GM21526 (cell line): ENCODE data around the gene HIF1A.
"Not testable (repeated sequence)": the region's sequence is repeated elsewhere in the genome, so short reads cannot be mapped to it uniquely, and the experiment has no call there.

Experiments used
- ATAC-seq: cut with Tn5 transposase; IDR thresholded peaks from one replicate; pipeline ENCODE4 v1.9.1; 2021; ENCODE audit warnings: moderate library complexity; ENCODE audit not compliant: unreplicated experiment, low FRiP score

The HIF1A gene

DNA sequence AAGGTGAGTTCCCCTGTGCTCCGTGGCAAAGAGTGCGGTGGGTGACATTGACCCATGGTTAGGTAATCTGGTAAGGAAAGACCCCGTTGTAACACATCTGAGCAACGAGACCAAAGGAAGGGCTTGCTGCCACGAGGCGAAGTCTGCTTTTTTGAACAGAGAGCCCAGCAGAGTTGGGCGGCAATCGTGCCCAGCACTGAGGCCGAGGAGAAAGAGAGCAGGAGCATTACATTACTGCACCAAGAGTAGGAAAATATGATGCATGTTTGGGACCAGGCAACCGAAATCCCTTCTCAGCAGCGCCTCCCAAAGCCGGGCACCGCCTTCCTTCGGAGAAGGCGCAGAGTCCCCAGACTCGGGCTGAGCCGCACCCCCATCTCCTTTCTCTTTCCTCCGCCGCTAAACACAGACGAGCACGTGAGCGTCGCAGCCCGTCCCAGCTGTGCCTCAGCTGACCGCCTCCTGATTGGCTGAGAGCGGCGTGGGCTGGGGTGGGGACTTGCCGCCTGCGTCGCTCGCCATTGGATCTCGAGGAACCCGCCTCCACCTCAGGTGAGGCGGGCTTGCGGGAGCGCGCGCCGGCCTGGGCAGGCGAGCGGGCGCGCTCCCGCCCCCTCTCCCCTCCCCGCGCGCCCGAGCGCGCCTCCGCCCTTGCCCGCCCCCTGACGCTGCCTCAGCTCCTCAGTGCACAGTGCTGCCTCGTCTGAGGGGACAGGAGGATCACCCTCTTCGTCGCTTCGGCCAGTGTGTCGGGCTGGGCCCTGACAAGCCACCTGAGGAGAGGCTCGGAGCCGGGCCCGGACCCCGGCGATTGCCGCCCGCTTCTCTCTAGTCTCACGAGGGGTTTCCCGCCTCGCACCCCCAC is at the start of gene HIF1A:
Gene HIF1A, plus strand, starts transcription at position 684 of the 865 bp plus-strand sequence. CDS start 292 bp downstream, outside the sequence.
- peak; percentile 90 for ATAC-seq

DNA sequence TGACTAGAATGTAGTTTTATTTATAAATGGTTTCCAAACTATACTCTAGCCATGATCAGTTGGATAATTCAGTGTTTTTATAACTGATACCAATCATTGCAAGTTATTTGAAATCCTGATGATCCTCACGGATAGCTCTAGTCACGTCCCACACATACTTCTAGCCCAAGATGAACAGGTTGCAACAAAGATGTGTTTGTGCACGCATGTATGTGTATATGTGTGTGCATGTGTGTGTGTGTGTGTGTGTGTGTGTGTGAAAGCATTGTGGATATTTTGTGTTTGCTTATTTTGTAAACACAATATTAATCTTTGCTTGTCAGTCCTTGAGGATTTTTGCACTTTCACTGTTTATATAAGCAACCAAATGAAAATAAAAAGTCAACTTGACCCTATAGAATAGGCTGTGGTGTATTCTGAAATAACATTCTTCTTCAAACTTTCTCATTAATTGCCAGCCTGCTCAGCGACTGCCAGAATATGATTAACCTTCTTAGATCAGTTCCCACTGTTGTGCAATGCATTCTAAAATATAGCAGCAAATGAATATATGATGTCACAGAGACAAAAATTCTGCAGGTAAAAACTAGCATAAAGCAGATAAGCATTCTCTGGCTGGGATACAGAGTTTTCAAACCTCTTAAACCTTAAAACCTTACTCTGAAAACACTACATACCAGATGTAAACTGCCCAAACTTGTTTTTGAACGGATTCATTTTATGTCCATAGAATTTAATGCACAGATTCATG is 48.8 kb upstream of the HIF1A start:
- ATAC-seq = no peak

DNA sequence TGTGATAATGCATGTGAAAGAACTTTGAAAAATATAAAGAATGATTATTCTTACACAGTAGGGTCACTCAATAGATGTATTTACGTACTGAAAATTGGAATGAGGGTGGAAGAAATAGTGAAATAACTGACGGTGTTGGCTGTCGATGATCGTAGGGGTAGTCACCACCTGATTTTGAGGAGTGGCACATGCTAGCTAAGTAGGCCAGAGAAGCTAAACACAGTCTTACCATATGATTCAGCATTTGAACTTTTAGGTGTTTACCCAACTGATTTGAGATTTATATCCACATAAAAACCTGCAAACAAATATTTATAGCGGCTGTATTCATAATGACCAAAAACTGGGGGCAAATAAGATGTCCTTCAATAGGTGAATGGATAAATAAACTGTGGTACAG is 47.6 kb upstream of the HIF1A start:
- ATAC-seq = no peak

DNA sequence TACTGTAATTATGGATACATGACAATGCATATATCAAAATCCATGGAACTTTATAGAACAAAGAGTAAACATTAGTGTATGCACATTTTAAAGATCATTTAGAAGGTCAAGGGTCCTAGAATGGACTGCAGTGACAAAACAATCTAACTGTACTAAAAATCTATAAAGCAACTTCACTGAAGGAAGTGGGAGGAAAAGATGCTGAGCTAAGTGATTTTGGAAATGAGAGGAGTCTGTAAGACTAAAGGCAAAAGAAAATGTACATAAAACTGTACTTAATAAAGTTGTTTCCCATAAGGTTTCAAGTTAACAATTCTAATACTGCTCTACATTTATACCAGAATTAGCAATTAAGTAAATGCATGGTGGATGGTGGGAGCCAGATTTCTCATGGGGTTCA is 46.9 kb upstream of the HIF1A start:
- ATAC-seq = no peak

DNA sequence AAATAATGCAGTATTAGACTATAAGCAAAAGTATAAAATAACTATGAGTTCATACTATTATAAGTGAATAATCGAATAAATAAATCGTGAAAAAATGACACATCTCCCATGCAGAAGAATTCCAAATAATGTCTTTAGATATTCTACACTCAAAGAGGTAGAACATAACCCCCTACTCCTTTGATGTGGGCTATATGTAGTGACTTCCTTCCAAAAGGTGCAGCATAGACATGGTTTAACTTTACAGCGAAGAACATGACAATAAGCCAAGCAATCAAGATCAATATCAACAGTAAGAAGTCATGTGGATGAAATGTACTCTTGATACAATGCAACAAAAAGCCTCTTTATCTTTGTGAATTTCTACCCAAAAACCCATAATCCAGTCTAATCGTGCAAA is 46.0 kb upstream of the HIF1A start:
- ATAC-seq = no peak

DNA sequence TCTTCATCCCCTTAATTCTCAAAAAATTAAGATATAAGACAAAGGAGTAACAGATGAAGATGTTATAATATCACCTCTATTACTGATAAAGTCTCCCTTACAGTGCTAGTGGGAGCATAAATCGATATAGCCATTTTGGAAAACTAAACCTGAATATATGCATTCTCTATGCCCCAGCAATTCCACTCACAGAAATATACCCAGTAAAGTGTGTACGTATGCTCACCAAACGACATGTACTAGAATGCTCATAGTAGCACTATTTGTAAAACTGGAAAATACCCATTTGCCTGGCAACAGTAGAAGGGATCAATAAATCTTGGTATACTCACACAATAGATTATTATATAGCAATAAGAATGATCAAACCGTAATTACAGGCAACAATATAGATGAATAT is 44.0 kb upstream of the HIF1A start:
- ATAC-seq = no peak

DNA sequence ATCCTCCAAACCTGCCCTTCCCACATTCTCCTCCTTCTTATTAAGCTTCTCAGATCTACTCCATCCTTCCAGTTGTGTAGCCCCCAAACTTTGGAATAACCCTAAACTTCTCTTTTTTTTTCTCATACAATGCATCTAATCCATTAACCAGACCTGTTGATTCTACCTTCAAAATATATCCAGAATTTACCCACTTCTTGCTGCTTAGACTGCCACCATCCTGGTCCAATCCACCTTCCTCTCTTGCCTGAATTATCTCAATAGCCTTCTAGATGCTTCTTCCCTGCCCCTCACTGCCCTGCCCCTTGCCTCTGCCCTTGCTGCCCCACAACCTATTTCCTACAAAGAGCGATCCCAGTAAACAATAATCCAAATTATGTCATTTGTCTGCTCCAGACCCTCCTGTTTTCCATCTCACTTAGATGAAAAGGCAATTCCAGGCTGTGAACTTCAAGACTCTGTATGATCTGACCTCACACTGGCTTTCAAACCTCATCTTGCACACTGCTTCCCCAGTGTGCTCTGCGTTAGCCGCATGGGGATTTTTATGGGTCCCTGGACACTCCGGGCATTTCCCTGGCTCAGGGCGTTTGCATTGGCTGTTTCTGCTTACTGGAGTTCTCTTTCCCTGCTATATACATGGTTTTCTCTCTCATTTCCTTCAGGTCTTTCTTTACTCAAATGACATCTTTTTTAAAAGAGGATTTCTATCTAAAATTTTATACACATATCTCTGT is 42.6 kb upstream of the HIF1A start:
- no peak for ATAC-seq

DNA sequence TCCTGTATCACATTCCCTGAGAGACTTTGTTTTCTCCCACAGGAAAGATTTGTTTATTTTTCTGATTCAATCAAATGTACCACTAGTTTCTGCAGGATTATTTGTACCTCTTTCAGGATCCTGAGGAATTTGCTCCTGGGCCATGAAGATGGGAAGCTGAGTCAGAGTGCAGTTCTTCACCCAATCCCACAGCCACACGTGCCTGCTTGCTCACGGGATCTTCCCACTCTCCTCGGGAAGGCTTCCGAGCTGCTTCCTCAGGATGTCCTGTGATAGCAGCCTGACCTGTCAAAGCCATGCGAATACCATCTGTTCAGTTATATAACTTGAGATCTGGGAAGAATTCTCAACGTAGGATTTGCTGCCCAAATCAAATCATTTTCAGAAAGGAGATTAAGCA is 41.8 kb upstream of the HIF1A start:
- no peak for ATAC-seq

DNA sequence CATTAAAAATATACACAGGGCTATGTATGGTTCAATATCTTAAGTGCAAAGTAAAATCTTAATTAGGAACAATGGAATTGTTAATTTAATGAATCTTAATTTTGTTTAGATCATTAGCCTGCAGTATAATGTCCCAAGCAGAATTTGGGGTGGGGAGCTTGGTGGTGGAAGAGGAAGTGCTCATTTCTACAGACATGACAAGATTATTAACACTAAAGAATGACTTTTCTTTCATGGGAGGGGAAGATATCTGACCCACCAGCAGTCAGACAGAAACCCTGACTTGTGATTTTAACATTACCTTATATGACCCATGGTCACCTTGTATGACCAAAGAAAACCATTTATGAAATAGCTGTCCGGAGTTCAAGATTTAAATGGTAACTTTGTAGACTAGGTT is 41.3 kb upstream of the HIF1A start:
- no peak for ATAC-seq

DNA sequence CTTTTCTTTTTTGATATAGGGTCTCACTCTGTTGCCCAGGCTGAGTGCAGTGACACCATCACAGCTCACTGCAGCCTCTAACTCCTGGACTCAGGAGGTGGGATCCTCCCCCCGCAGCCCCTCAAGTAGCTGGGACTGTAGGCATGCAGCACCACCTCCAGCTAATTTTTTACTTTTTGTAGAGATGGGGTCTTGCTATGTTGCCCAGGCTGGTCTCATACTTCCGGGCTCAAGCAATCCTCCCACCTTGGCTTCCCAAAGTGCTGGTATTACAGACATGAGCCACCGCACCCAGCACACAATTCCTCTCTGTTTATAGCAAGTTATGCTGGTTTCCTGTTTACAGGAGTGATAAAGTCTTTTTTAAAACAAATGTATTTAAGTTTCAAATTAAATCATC is 39.5 kb upstream of the HIF1A start:
- ATAC-seq = no peak

DNA sequence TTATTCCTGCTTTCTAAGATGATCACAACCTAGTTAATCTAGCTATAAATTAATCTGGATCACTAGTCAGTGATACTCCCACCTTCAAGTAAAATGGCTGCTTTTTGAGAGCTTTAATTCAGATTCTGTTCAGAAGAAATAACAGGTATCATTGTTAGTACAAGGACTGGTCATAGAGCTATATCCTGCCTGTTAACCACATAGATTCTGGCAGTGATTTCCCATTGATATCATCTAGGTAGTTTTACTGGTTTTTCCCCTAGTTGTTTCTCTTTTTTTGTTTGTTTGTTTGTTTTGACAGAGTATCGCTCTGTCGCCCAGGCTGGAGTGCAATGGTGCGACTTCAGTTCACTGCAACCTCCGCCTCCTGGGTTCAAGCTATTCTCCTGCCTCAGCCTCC is 39.0 kb upstream of the HIF1A start:
- no peak for ATAC-seq

DNA sequence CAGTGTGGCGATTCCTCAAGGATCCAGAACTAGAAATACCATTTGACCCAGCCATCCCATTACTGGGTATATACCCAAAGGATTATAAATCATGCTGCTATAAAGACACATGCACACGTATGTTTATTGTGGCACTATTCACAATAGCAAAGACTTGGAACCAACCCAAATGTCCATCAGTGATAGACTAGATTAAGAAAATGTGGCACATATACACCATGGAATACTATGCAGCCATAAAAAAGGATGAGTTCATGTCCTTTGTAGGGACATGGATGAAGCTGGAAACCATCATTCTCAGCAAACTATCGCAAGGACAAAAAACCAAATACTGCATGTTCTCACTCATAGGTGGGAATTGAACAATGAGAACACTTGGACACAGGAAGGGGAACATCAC is 37.2 kb upstream of the HIF1A start:
- not testable (repeated sequence) for ATAC-seq

DNA sequence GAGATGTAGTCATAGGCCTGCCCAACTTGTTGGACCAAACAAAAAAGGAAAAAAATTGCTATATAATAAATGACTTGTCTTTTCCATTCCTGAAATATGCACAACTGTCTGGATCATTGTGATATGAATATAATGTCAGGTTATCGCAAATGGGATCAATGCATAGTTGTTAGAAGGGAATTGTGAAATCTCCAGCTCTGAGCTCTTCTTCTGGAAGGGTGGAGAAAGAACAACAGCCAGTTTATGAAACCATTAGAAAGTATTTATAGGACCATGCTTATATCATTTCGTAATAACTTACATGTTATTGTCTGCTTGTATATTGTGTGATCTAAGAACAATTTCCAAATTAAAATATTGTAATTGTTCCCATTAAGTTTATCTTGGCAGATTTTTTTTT is 35.7 kb upstream of the HIF1A start:
- no peak for ATAC-seq

DNA sequence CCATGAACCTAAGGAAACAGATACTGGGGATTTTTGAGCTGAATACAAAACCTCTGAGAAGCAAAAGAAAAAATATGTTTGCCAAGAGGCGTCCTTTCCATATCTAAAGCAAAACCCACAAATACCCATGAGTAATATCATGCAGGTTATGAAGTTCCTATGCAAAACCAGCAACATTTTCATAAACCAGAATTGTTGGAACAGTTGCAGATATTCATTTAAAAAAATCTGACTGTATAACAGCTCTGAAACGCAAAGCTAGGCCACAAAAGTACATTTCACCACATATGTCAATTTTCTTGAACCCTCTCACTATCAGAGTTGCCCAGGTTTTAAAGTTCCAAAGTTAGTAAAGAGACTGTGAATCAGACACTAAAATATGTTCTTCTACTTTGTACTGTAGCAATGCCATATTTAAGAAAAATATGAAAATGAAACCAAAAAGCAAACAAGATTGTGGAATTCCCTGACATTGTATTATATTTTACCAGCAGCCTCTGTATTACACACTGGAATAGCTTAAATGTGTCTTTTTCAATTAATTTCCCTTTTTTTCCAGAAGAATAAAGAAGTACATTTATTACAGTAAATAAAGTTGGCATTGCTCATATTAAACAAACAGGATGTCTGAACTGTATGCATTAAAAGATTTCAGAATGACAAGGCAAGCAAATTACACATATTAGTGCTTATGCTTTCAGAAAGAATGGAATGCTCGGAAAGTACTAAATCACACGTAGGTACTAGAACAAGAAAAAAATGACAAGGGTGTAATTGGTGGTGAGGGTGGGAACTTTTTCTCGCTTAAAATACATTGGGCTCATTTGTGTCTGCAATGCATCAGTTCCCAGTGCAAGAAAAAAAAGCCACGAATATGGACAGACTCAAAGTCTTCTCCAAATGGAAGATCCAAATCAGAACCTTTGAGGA is 33.6 kb upstream of the HIF1A start:
- peak; percentile 33 for ATAC-seq

DNA sequence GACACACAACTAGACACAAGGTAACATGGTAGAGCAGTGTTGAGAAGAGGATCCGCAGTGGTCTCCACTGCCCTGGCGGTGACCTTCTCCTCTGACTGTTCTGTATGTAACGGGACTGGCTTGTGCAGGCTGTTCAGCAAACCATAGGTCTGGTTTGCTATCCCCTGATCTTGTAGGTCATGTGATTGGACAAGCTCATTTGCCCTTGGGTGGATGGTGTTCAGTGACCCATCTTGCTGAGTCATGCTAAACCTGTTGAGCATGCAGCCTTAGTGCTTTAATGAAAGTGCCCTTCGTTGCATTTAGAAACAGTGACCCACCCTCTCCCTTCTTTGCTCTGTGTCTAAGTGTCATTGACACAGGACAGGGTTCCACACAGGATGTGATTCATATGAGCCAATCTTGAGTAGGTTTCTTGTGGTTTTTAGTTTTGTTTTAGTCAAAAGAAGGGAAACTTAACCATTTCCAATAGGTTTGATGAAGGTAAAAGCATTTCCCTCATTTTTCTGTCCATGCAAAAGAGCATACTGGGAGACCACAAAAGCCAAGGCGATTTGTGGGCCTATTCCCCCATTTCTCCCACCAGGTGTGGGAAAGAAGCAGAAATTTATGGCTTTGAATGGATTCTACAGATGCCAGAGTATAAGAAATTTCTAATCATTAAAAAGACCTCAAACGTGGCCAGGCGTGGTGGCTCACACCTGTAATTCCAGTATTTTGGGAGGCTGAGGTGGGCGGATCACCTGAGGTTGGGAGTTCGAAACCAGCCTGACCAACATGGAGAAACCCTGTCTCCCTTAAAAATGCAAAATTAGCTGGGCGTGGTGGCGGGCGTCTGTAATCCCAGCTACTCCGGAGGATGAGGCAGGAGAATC is 32.6 kb upstream of the HIF1A start:
- peak; percentile 78 for ATAC-seq

DNA sequence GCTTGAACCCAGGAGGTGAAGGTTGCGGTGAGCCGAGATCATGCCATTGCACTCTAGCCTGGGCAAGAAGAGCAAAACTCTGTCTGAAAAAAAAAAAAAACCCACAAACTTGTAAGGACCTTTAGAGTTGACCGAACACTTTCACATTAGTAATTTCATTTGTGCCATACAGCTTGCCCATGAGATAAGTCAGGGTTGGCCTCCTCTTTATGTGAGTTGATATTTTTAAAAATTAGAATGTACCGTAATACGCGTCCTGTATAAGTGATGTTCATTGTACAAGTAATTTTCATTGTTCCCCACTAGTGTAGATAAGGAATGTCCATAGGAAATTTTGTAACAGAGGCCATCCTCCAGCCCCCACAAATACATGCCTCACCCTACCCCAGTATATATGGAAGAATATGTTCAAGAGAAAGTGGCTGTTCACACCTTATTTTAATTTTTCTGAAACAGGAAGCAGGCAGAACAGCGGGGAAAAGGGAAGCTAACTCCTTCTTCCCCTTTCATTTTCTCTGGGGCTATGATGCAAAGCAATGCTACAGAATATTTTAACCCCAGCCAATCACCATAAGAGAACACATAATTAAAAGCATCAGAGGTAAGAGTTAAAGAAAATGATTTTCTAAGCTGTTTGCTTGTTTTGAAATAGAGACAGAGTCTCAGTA is 31.9 kb upstream of the HIF1A start:
- peak; percentile 25 for ATAC-seq

DNA sequence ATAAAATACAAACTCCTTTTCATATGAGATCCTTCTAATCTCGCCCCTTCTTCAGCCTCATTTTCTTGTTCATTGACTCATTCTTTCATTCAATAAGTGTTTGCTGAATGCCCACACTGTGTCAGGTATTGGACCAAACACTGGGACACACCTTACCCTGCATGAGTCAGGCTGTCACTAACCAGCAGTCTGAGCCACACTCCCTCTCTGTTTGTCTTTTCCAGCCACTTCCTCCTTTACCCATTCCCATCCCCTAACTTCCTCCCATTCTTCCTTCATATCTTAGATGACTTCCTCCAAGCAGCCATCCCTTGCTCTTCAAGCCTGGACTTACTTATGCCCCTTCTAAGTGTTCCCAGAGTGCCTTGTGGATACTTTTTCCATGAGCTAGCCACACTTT is 27.0 kb upstream of the HIF1A start:
- no peak for ATAC-seq

DNA sequence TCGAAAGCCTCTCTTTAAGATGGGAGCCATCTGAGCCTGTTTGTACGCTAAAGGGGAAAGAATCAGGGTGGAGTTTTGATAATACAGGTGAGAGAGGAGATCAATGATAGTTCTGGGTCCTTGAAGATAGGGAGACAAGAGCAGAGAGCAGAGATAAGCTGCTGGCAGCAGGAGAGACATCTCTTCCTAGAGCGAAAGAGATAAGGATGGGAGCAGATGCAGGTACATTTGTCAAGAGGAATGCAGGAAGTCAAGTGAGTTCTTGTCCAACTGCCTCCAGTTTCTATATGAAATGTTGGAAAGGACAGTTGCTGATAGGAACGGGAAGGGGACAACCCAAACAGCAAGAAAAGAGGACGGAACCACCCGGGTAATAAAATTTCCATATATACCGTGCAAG is 24.7 kb upstream of the HIF1A start:
- no peak for ATAC-seq

DNA sequence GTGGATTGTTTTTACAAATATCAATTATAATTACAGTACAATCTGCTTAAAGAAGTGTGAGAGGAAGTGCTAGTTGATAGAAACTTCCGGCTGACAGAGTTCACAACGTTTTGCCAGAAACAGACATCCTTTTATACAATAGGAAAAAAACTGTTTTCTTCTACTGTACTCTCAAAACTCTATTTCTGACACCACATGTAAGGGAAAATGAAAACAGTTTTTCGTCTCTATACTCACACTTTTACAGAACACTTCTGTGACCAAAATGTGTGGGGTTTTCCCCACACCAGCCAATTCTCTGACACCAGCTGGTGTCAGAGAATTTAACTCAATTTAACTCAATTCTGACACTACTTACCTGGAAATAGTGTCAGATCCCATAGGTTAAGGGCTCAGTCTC is 24.2 kb upstream of the HIF1A start:
- peak; percentile 68 for ATAC-seq
